Nephron progenitor cell (in vitro differentiated cells): ENCODE results near the gene SLC39A6.

Experiments used
- DNase-seq: peaks from one replicate; pipeline ENCODE4 v3.0.0; 2021
- H3K27ac Mint-ChIP-seq: 2 replicates; pipeline ENCODE4 v1.8.0; 2021; ENCODE audit warnings: mild to moderate bottlenecking, moderate library complexity, mixed read lengths
- H3K27me3 Mint-ChIP-seq: 2 replicates; pipeline ENCODE4 v1.8.0; 2021; ENCODE audit warnings: mild to moderate bottlenecking, low read depth, mixed read lengths; ENCODE audit not compliant: poor library complexity
- H3K36me3 Mint-ChIP-seq: 2 replicates; pipeline ENCODE4 v1.8.0; 2021; ENCODE audit warnings: low read depth, mixed read lengths
- H3K4me1 Mint-ChIP-seq: 2 replicates; pipeline ENCODE4 v1.8.0; 2021; ENCODE audit warnings: mixed read lengths
- H3K4me3 Mint-ChIP-seq: 2 replicates; pipeline ENCODE4 v1.8.0; 2021; ENCODE audit warnings: mild to moderate bottlenecking, moderate library complexity, mixed read lengths
- H3K9me3 Mint-ChIP-seq: 2 replicates; pipeline ENCODE4 v1.8.0; 2021; ENCODE audit warnings: mild to moderate bottlenecking, moderate library complexity, mixed read lengths
- TF ChIP-seq, protein P1 (sequence below): fragments of 200-600 bp; sonication (generic); IDR thresholded peaks from 2 replicates; pipeline ENCODE4 v1.5.0; 2021; ENCODE audit warnings: antibody characterized with exemption

Gene SLC39A6

DNA sequence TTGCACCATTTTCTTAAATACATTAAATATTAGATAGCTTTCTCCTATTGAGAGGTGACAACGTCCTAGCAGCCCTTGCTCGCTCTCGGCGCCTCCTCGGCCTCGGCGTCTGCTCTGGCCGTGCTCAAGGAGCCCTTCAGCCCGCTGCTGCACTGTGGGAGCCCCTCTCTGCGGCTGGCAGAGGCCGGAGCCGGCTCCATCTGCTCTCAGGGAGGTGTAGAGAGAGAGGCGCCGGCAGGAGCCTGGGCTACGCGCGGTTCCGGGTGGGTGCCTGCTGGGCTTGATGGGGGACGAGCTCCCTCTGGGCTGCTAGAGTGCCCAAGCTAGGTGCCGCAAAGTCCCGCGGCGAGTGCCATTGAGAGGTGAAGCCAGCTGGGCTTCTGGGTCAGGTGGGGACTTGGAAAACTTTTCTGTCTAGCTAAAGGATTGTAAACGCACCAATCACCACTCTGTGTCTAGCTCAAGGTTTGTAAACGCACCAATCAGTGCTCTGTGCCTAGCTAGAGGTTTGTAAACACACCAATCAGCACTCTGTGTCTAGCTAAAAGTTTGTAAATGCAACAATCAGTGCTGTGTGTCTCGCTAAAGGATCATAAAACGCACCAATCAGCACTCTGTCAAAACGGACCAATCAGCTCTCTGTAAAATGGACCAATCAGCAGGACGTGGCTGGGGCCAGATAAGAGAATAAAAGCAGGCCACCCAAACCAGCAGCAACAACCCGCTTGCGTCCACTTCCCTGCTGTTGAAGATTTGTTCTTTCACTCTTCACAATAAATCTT is 64.9 kb downstream of the SLC39A6 start:
- no peak overlapping the region for H3K4me3 Mint-ChIP-seq
- peaks cover 53% of the 10 kb centered on the region for H3K36me3 Mint-ChIP-seq
- peaks cover 34% of the 10 kb centered on the region for H3K9me3 Mint-ChIP-seq

DNA sequence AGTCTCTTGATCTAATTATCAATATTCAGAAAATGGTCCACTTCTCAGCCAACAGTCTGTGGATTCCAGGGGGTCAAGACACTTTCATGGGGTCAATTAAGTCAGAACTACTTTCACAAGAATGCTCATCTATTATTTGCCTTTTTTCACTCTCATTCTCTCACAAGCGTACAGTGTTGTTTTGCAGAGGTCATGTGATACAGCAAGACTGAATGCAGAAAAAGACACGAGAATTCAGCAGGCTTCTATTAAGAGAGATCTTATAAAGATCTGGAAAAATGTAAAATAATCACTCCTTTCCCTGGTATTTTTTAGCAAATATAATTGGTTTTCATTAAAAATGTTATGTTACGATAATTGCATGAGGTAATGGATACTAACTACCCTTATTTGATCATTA is 70.5 kb downstream of the SLC39A6 start:
- peaks cover 62% of the 10 kb centered on the region for H3K9me3 Mint-ChIP-seq
- H3K4me3 Mint-ChIP-seq, result no peak overlapping the region
- H3K27ac Mint-ChIP-seq, result peak overlapping the region; percentile 52
- DNase-seq, result no peak
- no peaks in the 10 kb centered on the region for H3K27me3 Mint-ChIP-seq
- peaks cover 73% of the 10 kb centered on the region for H3K36me3 Mint-ChIP-seq
- no peaks in the 10 kb centered on the region for H3K4me1 Mint-ChIP-seq
- TF ChIP-seq, protein P1, sequence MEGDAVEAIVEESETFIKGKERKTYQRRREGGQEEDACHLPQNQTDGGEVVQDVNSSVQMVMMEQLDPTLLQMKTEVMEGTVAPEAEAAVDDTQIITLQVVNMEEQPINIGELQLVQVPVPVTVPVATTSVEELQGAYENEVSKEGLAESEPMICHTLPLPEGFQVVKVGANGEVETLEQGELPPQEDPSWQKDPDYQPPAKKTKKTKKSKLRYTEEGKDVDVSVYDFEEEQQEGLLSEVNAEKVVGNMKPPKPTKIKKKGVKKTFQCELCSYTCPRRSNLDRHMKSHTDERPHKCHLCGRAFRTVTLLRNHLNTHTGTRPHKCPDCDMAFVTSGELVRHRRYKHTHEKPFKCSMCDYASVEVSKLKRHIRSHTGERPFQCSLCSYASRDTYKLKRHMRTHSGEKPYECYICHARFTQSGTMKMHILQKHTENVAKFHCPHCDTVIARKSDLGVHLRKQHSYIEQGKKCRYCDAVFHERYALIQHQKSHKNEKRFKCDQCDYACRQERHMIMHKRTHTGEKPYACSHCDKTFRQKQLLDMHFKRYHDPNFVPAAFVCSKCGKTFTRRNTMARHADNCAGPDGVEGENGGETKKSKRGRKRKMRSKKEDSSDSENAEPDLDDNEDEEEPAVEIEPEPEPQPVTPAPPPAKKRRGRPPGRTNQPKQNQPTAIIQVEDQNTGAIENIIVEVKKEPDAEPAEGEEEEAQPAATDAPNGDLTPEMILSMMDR, result no peak

More for the DNA sequence above, 64.9 kb downstream of the SLC39A6 start:
- DNase-seq, result no peak
- TF ChIP-seq, protein P1, result no peak
- Mint-ChIP-seq H3K27ac (no peak overlapping the region), H3K4me1 (peaks cover 29% of the 10 kb centered on the region), H3K27me3 (peaks cover 4% of the 10 kb centered on the region)
